Neural progenitor cell (in vitro differentiated cells): Measurements from ENCODE around the gene HOMER2. TPM values are rescaled to one million over a fixed set of nuclear protein-coding genes. Genes with fewer than 3 reads are reported as not detected.

Experiments
- DNase-seq: peaks from one replicate; pipeline ENCODE4 v3.0.0-alpha.2; 2016; ENCODE audit warnings: low spot score
- H2AFZ ChIP-seq: fragments of 200-600 bp; sonication (generic); replicated peaks from 2 replicates; pipeline ENCODE4 v1.6.1; 2016; ENCODE audit warnings: antibody characterized with exemption
- H3F3A ChIP-seq: fragments of 200-600 bp; sonication (generic); 2 replicates; pipeline ENCODE4 v1.6.1; 2016; ENCODE audit warnings: antibody characterized with exemption, low read depth
- H3K27ac ChIP-seq: fragments of 200-600 bp; sonication (generic); 2 replicates; pipeline ENCODE4 v1.5.1; 2016; ENCODE audit warnings: mild to moderate bottlenecking
- H3K27me3 ChIP-seq: fragments of 200-600 bp; sonication (generic); 2 replicates; pipeline ENCODE4 v1.6.1; 2016; ENCODE audit warnings: mild to moderate bottlenecking, moderate library complexity
- H3K36me3 ChIP-seq: fragments of 200-600 bp; sonication (generic); 2 replicates; pipeline ENCODE4 v1.5.1; 2016
- H3K4me1 ChIP-seq: fragments of 200-600 bp; sonication (generic); 2 replicates; pipeline ENCODE4 v1.6.1; 2016; ENCODE audit warnings: mixed run types
- H3K4me2 ChIP-seq: fragments of 200-600 bp; sonication (generic); 2 replicates; pipeline ENCODE4 v1.6.1; 2016
- H3K4me3 ChIP-seq: fragments of 200-600 bp; sonication (generic); 2 replicates; pipeline ENCODE4 v1.5.1; 2016
- H3K79me2 ChIP-seq: fragments of 200-600 bp; sonication (generic); 2 replicates; pipeline ENCODE4 v1.6.1; 2016; ENCODE audit warnings: low read depth
- H3K9ac ChIP-seq: fragments of 200-600 bp; sonication (generic); 2 replicates; pipeline ENCODE4 v1.6.1; 2016
- H3K9me3 ChIP-seq: fragments of 200-600 bp; sonication (generic); 2 replicates; pipeline ENCODE4 v1.5.1; 2016; ENCODE audit warnings: low read depth
- H4K20me1 ChIP-seq: fragments of 200-600 bp; sonication (generic); 2 replicates; pipeline ENCODE4 v1.6.1; 2016; ENCODE audit warnings: low read depth
- H3K27ac Mint-ChIP-seq: 3 replicates; pipeline ENCODE4 v1.8.0; 2021; ENCODE audit warnings: mixed read lengths
- H3K27me3 Mint-ChIP-seq: 2 replicates; pipeline ENCODE4 v1.8.0; 2022; ENCODE audit warnings: low read depth, mild to moderate bottlenecking, inconsistent platforms, moderate library complexity, mixed read lengths; ENCODE audit not compliant: insufficient read depth
- H3K36me3 Mint-ChIP-seq: 3 replicates; pipeline ENCODE4 v1.8.0; 2021; ENCODE audit warnings: mixed read lengths
- H3K4me1 Mint-ChIP-seq: 3 replicates; pipeline ENCODE4 v1.8.0; 2021; ENCODE audit warnings: mixed read lengths
- H3K4me3 Mint-ChIP-seq: 3 replicates; pipeline ENCODE4 v1.8.0; 2021; ENCODE audit warnings: mild to moderate bottlenecking, moderate library complexity, mixed read lengths
- H3K9me3 Mint-ChIP-seq: 3 replicates; pipeline ENCODE4 v1.8.0; 2020; ENCODE audit warnings: mixed read lengths
- EZH2 ChIP-seq: fragments of 200-600 bp; sonication (generic); IDR thresholded peaks from 2 replicates; pipeline ENCODE4 v1.6.1; 2017; ENCODE audit warnings: antibody characterized with exemption, mild to moderate bottlenecking, moderate library complexity
- EZH2phosphoT487 ChIP-seq: fragments of 200-600 bp; sonication (generic); IDR thresholded peaks from 2 replicates; pipeline ENCODE4 v1.6.1; 2017; ENCODE audit warnings: antibody characterized with exemption
- total RNA-seq: library from RNA; depleted of rRNA; stranded (reverse); fragments of >200 nt; gene quantifications from 2 replicates; pipeline ENCODE4 v1.2.3, GENCODE V29; 2015; ENCODE audit warnings: low replicate concordance
- TF ChIP-seq, protein P1 (sequence below): fragments of 200-600 bp; sonication (generic); IDR thresholded peaks from 2 replicates; pipeline ENCODE4 v1.5.1; 2017; ENCODE audit warnings: antibody characterized with exemption, mild to moderate bottlenecking

Gene HOMER2
- total RNA-seq, 1 donor from 2014 or later: 259 TPM

DNA sequence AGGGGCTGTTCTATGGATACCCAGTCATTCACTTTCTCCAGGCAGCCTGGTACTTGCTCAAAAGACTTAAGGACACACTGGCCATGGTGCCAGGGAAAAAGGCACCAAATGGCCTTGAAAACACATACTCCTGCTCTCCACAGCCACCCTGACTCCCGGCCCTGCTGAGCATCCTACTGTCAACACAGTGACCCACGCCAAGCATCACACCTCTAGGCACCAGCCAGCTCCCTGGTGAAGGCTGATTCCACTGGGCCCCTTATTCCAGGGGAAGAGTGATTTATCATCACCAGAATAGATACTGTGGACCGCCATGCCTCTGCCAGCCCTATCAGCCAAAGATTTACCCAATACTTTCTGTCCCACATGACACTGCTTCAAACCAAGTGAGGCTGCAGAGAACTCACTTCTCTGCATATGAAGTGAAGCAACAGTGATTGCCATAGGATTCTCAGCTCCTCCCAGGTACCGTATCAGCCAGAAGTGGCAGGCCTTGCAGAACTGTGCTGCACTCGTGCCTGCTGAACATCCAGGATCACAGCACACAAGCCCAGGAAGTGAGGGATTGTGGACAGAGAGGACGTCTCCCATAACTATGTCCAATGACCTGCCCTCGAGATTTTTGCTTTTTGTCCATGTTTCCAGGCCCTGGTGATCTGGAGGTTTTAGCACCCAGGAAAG lies 79.4 kb downstream of the HOMER2 start:
- no peaks in the 10 kb centered on the region for H3K79me2 ChIP-seq
- no peak overlapping the region for H3K27ac Mint-ChIP-seq
- TF ChIP-seq EZH2: no peak
- no peak for TF ChIP-seq EZH2phosphoT487
- TF ChIP-seq, protein P1, sequence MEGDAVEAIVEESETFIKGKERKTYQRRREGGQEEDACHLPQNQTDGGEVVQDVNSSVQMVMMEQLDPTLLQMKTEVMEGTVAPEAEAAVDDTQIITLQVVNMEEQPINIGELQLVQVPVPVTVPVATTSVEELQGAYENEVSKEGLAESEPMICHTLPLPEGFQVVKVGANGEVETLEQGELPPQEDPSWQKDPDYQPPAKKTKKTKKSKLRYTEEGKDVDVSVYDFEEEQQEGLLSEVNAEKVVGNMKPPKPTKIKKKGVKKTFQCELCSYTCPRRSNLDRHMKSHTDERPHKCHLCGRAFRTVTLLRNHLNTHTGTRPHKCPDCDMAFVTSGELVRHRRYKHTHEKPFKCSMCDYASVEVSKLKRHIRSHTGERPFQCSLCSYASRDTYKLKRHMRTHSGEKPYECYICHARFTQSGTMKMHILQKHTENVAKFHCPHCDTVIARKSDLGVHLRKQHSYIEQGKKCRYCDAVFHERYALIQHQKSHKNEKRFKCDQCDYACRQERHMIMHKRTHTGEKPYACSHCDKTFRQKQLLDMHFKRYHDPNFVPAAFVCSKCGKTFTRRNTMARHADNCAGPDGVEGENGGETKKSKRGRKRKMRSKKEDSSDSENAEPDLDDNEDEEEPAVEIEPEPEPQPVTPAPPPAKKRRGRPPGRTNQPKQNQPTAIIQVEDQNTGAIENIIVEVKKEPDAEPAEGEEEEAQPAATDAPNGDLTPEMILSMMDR: no peak
- H3K9me3 ChIP-seq: no peaks in the 10 kb centered on the region
- H3K4me2 ChIP-seq: no peak overlapping the region
- no peak overlapping the region for H3K27ac ChIP-seq
- DNase-seq: no peak
- H3K27me3 Mint-ChIP-seq: peaks cover 3% of the 10 kb centered on the region
- H3K36me3 ChIP-seq: no peaks in the 10 kb centered on the region
- no peaks in the 10 kb centered on the region for H3F3A ChIP-seq
- H3K27me3 ChIP-seq: no peaks in the 10 kb centered on the region
- H3K9me3 Mint-ChIP-seq: no peaks in the 10 kb centered on the region
- H2AFZ ChIP-seq: no peak overlapping the region
- H3K4me1 Mint-ChIP-seq: no peaks in the 10 kb centered on the region
- H3K4me1 ChIP-seq: no peaks in the 10 kb centered on the region
- H3K36me3 Mint-ChIP-seq: peaks cover 22% of the 10 kb centered on the region
- no peaks in the 10 kb centered on the region for H4K20me1 ChIP-seq
- no peak overlapping the region for H3K9ac ChIP-seq
- H3K4me3 ChIP-seq: no peak overlapping the region
- H3K4me3 Mint-ChIP-seq: no peak overlapping the region

DNA sequence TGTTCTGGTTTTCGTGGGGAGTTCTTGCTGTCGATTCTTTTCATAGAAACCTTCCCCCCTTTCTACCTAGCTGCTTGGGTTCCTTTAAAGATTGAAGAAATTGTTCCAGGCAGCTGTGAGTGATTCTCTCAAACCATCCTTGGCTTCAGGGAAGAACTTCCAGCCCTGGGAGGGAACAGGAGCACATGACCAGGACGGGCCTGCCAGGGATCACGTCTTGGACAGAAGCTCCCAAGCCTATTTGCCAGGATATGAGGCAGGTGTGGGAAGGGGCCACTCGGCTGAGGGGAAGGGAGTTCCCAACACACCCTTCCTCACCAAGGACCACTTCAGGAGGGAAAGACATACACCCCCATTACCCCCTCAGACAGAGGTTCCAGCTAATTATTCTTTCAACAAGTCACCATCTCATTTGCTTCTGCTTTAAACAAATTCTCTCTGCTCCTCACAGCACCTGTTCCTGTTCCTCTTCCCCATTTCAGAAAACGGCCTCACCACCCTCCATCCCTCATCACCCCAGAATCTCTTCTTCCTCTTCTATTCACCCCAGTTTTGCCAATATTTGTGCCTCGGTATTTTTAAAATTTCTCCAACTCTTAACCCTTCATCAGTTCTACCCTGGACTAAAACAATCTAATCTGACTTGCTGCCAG lies 80.6 kb downstream of the HOMER2 start:
- H3K36me3 Mint-ChIP-seq: peaks cover 22% of the 10 kb centered on the region
- H3K4me1 Mint-ChIP-seq: no peaks in the 10 kb centered on the region

DNA sequence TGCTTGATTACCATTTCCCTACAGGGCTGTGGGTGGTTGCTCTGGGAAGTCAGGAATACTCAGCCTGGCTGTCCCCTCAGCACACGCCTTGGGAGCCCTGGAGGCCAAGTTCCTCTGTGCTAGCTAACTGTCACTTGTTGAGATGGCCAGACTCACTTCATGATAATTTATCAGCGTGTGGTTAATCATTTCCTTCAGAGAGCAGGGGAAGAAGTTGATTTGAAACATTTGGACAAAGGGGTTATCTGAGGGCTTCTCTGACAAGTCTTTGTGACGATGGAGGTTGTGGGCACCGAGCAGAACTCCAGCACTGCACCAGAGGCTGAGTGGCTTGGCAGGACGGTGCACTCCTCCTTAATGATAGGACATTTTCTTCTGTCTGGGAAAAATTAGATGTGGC lies 81.2 kb downstream of the HOMER2 start:
- H3K79me2 ChIP-seq: no peaks in the 10 kb centered on the region
- H3K27ac ChIP-seq: no peak overlapping the region
- Mint-ChIP-seq H3K9me3 (no peaks in the 10 kb centered on the region), H3K36me3 (peaks cover 22% of the 10 kb centered on the region), H3K27me3 (peaks cover 3% of the 10 kb centered on the region), H3K4me1 (no peaks in the 10 kb centered on the region), H3K4me3 (no peak overlapping the region), H3K27ac (no peak overlapping the region)
- no peak overlapping the region for H3K4me2 ChIP-seq
- H2AFZ ChIP-seq: no peak overlapping the region
- no peak for DNase-seq
- no peak overlapping the region for H3K9ac ChIP-seq
- H4K20me1 ChIP-seq: no peaks in the 10 kb centered on the region
- no peaks in the 10 kb centered on the region for H3K36me3 ChIP-seq
- no peaks in the 10 kb centered on the region for H3K9me3 ChIP-seq
- H3K4me3 ChIP-seq: no peak overlapping the region
- H3F3A ChIP-seq: no peaks in the 10 kb centered on the region
- no peaks in the 10 kb centered on the region for H3K4me1 ChIP-seq
- TF ChIP-seq EZH2: no peak
- no peak for TF ChIP-seq EZH2phosphoT487
- TF ChIP-seq, protein P1: no peak
- no peaks in the 10 kb centered on the region for H3K27me3 ChIP-seq

More for the DNA sequence above, 80.6 kb downstream of the HOMER2 start:
- Histone ChIP-seq H3K9ac (no peak overlapping the region), H3K27ac (no peak overlapping the region), H3K79me2 (no peaks in the 10 kb centered on the region), H3K36me3 (no peaks in the 10 kb centered on the region), H2AFZ (no peak overlapping the region), H3K27me3 (no peaks in the 10 kb centered on the region), H4K20me1 (no peaks in the 10 kb centered on the region), H3K4me3 (no peak overlapping the region), H3K4me2 (no peak overlapping the region), H3K4me1 (no peaks in the 10 kb centered on the region), H3F3A (no peaks in the 10 kb centered on the region), H3K9me3 (no peaks in the 10 kb centered on the region)
- H3K9me3 Mint-ChIP-seq: no peaks in the 10 kb centered on the region
- H3K27ac Mint-ChIP-seq: no peak overlapping the region
- no peak for DNase-seq
- no peak overlapping the region for H3K4me3 Mint-ChIP-seq
- TF ChIP-seq EZH2 (no peak), EZH2phosphoT487 (no peak)
- TF ChIP-seq, protein P1: no peak
- peaks cover 3% of the 10 kb centered on the region for H3K27me3 Mint-ChIP-seq
